Loucy (cell line): Measurements from ENCODE around the gene LMAN1L.

Experiments used
- EZH2phosphoT487 ChIP-seq: fragments of 200-600 bp; IDR thresholded peaks from 2 replicates; pipeline ENCODE4 v1.6.1; 2018; ENCODE audit warnings: antibody characterized with exemption, mild to moderate bottlenecking, moderate library complexity, borderline replicate concordance
- TF ChIP-seq, protein P1 (sequence below): fragments of 200-600 bp; sonication (generic); conservative IDR thresholded peaks from 2 replicates; pipeline ENCODE4 v1.5.1; 2014; ENCODE audit warnings: mild to moderate bottlenecking, antibody characterized with exemption, low read length

DNA sequence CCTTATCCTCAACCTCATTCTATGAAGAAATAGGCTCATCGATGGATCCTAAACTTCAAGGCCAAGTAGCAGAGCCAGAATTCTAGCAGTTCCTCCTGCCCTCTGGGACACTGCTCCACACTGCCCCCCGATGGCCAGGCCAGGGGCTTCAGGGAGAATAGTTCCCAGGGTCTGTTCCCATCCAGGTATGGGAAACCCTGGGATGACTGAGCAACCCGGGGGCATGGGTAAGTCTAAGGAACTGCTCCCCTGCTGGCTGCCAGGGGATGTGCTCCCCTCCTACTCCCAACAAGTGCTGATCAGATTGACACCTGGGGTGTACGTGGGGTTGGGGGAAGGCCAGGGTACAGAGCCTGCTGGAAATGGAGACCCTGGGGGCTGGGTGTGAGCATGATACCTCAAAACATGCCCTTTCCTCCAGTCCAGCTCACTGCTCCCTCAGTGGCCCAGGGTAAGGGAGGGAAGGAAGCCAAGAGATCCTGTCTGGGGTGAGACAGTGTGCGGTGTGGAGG, 22.7 kb downstream of the LMAN1L start:
- TF ChIP-seq, protein P1, sequence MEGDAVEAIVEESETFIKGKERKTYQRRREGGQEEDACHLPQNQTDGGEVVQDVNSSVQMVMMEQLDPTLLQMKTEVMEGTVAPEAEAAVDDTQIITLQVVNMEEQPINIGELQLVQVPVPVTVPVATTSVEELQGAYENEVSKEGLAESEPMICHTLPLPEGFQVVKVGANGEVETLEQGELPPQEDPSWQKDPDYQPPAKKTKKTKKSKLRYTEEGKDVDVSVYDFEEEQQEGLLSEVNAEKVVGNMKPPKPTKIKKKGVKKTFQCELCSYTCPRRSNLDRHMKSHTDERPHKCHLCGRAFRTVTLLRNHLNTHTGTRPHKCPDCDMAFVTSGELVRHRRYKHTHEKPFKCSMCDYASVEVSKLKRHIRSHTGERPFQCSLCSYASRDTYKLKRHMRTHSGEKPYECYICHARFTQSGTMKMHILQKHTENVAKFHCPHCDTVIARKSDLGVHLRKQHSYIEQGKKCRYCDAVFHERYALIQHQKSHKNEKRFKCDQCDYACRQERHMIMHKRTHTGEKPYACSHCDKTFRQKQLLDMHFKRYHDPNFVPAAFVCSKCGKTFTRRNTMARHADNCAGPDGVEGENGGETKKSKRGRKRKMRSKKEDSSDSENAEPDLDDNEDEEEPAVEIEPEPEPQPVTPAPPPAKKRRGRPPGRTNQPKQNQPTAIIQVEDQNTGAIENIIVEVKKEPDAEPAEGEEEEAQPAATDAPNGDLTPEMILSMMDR = peak; percentile 88
- TF ChIP-seq EZH2phosphoT487 = no peak
